ENCODE results near the gene EVA1C.
"Not testable (repeated sequence)": the region's sequence is repeated elsewhere in the genome, so short reads cannot be mapped to it uniquely, and the experiment has no call there.

Gene EVA1C

GRCh38 chr21:32432982-32433660 lies 20.6 kb downstream of the EVA1C start:
- not testable (repeated sequence) for H3K27me3 ChIP-seq (ENCODE audit: control insufficient read depth, insufficient read depth, low read length); H3K36me3 ChIP-seq (ENCODE audit: control insufficient read depth, insufficient read depth, low read length); H3K4me3 ChIP-seq (ENCODE audit: low read depth, low read length); H3K4me1 ChIP-seq (ENCODE audit: control insufficient read depth, insufficient read depth, low read length); H3K9ac ChIP-seq (ENCODE audit: low read depth, low read length); H3K9me3 ChIP-seq (ENCODE audit: control insufficient read depth, insufficient read depth, low read length)

- no peaks in the 10 kb centered on the region for H3K9me3 ChIP-seq (ENCODE audit: control insufficient read depth, insufficient read depth, low read length)
- H3K9ac ChIP-seq (ENCODE audit: low read depth, low read length): no peak overlapping the region
- no peaks in the 10 kb centered on the region for H3K4me1 ChIP-seq (ENCODE audit: control insufficient read depth, insufficient read depth, low read length)
These were observed 25.2 kb downstream of the EVA1C start for GRCh38 chr21:32437729-32438128.

GRCh38 chr21:32442566-32443318 lies 30.2 kb downstream of the EVA1C start:
- Histone ChIP-seq H3K4me1 (ENCODE audit: control insufficient read depth, insufficient read depth, low read length) (no peaks in the 10 kb centered on the region), H3K9me3 (ENCODE audit: control insufficient read depth, insufficient read depth, low read length) (no peaks in the 10 kb centered on the region), H3K27me3 (ENCODE audit: control insufficient read depth, insufficient read depth, low read length) (no peaks in the 10 kb centered on the region), H3K36me3 (ENCODE audit: control insufficient read depth, insufficient read depth, low read length) (no peaks in the 10 kb centered on the region), H3K4me3 (ENCODE audit: low read depth, low read length) (no peak overlapping the region), H3K9ac (ENCODE audit: low read depth, low read length) (no peak overlapping the region)

More at GRCh38 chr21:32437729-32438128, 25.2 kb downstream of the EVA1C start:
- Histone ChIP-seq H3K27me3 (ENCODE audit: control insufficient read depth, insufficient read depth, low read length) (no peaks in the 10 kb centered on the region), H3K36me3 (ENCODE audit: control insufficient read depth, insufficient read depth, low read length) (no peaks in the 10 kb centered on the region), H3K4me3 (ENCODE audit: low read depth, low read length) (no peak overlapping the region)

GRCh38 chr21:32445101-32445500 lies 32.6 kb downstream of the EVA1C start:
- no peak overlapping the region for H3K9ac ChIP-seq (ENCODE audit: low read depth, low read length)
- no peak overlapping the region for H3K4me3 ChIP-seq (ENCODE audit: low read depth, low read length)
- H3K4me1 ChIP-seq (ENCODE audit: control insufficient read depth, insufficient read depth, low read length): no peaks in the 10 kb centered on the region
- H3K9me3 ChIP-seq (ENCODE audit: control insufficient read depth, insufficient read depth, low read length): no peaks in the 10 kb centered on the region
- no peaks in the 10 kb centered on the region for H3K27me3 ChIP-seq (ENCODE audit: control insufficient read depth, insufficient read depth, low read length)
- H3K36me3 ChIP-seq (ENCODE audit: control insufficient read depth, insufficient read depth, low read length): no peaks in the 10 kb centered on the region

- H3K4me1 ChIP-seq (ENCODE audit: control insufficient read depth, insufficient read depth, low read length): not testable (repeated sequence)
These were observed 33.9 kb downstream of the EVA1C start for GRCh38 chr21:32446440-32446839.

GRCh38 chr21:32447224-32447623 lies 34.7 kb downstream of the EVA1C start:
- H3K36me3 ChIP-seq (ENCODE audit: control insufficient read depth, insufficient read depth, low read length): no peaks in the 10 kb centered on the region
- H3K4me3 ChIP-seq (ENCODE audit: low read depth, low read length): no peak overlapping the region
- no peaks in the 10 kb centered on the region for H3K27me3 ChIP-seq (ENCODE audit: control insufficient read depth, insufficient read depth, low read length)
- no peak overlapping the region for H3K9ac ChIP-seq (ENCODE audit: low read depth, low read length)
- no peaks in the 10 kb centered on the region for H3K9me3 ChIP-seq (ENCODE audit: control insufficient read depth, insufficient read depth, low read length)
- no peaks in the 10 kb centered on the region for H3K4me1 ChIP-seq (ENCODE audit: control insufficient read depth, insufficient read depth, low read length)

More at GRCh38 chr21:32446440-32446839, 33.9 kb downstream of the EVA1C start:
- not testable (repeated sequence) for H3K9ac ChIP-seq (ENCODE audit: low read depth, low read length); H3K9me3 ChIP-seq (ENCODE audit: control insufficient read depth, insufficient read depth, low read length); H3K4me3 ChIP-seq (ENCODE audit: low read depth, low read length); H3K27me3 ChIP-seq (ENCODE audit: control insufficient read depth, insufficient read depth, low read length); H3K36me3 ChIP-seq (ENCODE audit: control insufficient read depth, insufficient read depth, low read length)

- H3K9ac ChIP-seq (ENCODE audit: low read depth, low read length): no peak overlapping the region
These were observed 36.5 kb downstream of the EVA1C start for GRCh38 chr21:32448803-32449594.

GRCh38 chr21:32450881-32451701 lies 38.6 kb downstream of the EVA1C start:
- not testable (repeated sequence) for H3K27me3 ChIP-seq (ENCODE audit: control insufficient read depth, insufficient read depth, low read length); H3K36me3 ChIP-seq (ENCODE audit: control insufficient read depth, insufficient read depth, low read length); H3K4me3 ChIP-seq (ENCODE audit: low read depth, low read length); H3K9ac ChIP-seq (ENCODE audit: low read depth, low read length); H3K4me1 ChIP-seq (ENCODE audit: control insufficient read depth, insufficient read depth, low read length); H3K9me3 ChIP-seq (ENCODE audit: control insufficient read depth, insufficient read depth, low read length)

More at GRCh38 chr21:32448803-32449594, 36.5 kb downstream of the EVA1C start:
- Histone ChIP-seq H3K36me3 (ENCODE audit: control insufficient read depth, insufficient read depth, low read length) (no peaks in the 10 kb centered on the region), H3K4me3 (ENCODE audit: low read depth, low read length) (no peak overlapping the region), H3K27me3 (ENCODE audit: control insufficient read depth, insufficient read depth, low read length) (no peaks in the 10 kb centered on the region), H3K4me1 (ENCODE audit: control insufficient read depth, insufficient read depth, low read length) (no peaks in the 10 kb centered on the region), H3K9me3 (ENCODE audit: control insufficient read depth, insufficient read depth, low read length) (no peaks in the 10 kb centered on the region)

GRCh38 chr21:32452191-32452590 lies 39.7 kb downstream of the EVA1C start:
- not testable (repeated sequence) for H3K4me1 ChIP-seq (ENCODE audit: control insufficient read depth, insufficient read depth, low read length); H3K36me3 ChIP-seq (ENCODE audit: control insufficient read depth, insufficient read depth, low read length); H3K4me3 ChIP-seq (ENCODE audit: low read depth, low read length); H3K9ac ChIP-seq (ENCODE audit: low read depth, low read length); H3K9me3 ChIP-seq (ENCODE audit: control insufficient read depth, insufficient read depth, low read length); H3K27me3 ChIP-seq (ENCODE audit: control insufficient read depth, insufficient read depth, low read length)

GRCh38 chr21:32452641-32453040 lies 40.1 kb downstream of the EVA1C start:
- no peak overlapping the region for H3K9ac ChIP-seq (ENCODE audit: low read depth, low read length)
- H3K36me3 ChIP-seq (ENCODE audit: control insufficient read depth, insufficient read depth, low read length): no peaks in the 10 kb centered on the region
- no peaks in the 10 kb centered on the region for H3K9me3 ChIP-seq (ENCODE audit: control insufficient read depth, insufficient read depth, low read length)
- no peak overlapping the region for H3K4me3 ChIP-seq (ENCODE audit: low read depth, low read length)
- H3K27me3 ChIP-seq (ENCODE audit: control insufficient read depth, insufficient read depth, low read length): no peaks in the 10 kb centered on the region
- H3K4me1 ChIP-seq (ENCODE audit: control insufficient read depth, insufficient read depth, low read length): no peaks in the 10 kb centered on the region

- Histone ChIP-seq H3K9me3 (ENCODE audit: control insufficient read depth, insufficient read depth, low read length) (no peaks in the 10 kb centered on the region), H3K36me3 (ENCODE audit: control insufficient read depth, insufficient read depth, low read length) (no peaks in the 10 kb centered on the region), H3K9ac (ENCODE audit: low read depth, low read length) (no peak overlapping the region), H3K4me3 (ENCODE audit: low read depth, low read length) (no peak overlapping the region), H3K27me3 (ENCODE audit: control insufficient read depth, insufficient read depth, low read length) (no peaks in the 10 kb centered on the region), H3K4me1 (ENCODE audit: control insufficient read depth, insufficient read depth, low read length) (no peaks in the 10 kb centered on the region)
These were observed 43.0 kb downstream of the EVA1C start for GRCh38 chr21:32455548-32455947.

Measured in iPS-15b (cell line).